Lower leg skin (tissue), 3 donors: ENCODE measurements around the gene ACTA2.

Experiments used
- POLR2A ChIP-seq, 2 donors: fragments of 450-650 bp; IDR thresholded peaks; one replicate each; pipeline ENCODE4 v1.6.1; 2016 to 2017; ENCODE audit warnings: antibody characterized with exemption in 2 of 2, mild to moderate bottlenecking in 1 of 2, moderate library complexity in 1 of 2
- TF ChIP-seq, protein P1 (sequence below), 3 donors: fragments of 450-650 bp; IDR thresholded peaks; one replicate each; pipeline ENCODE4 v1.5.1; 2016; ENCODE audit warnings: antibody characterized with exemption in 3 of 3, mild to moderate bottlenecking in 3 of 3, moderate library complexity in 2 of 3

DNA sequence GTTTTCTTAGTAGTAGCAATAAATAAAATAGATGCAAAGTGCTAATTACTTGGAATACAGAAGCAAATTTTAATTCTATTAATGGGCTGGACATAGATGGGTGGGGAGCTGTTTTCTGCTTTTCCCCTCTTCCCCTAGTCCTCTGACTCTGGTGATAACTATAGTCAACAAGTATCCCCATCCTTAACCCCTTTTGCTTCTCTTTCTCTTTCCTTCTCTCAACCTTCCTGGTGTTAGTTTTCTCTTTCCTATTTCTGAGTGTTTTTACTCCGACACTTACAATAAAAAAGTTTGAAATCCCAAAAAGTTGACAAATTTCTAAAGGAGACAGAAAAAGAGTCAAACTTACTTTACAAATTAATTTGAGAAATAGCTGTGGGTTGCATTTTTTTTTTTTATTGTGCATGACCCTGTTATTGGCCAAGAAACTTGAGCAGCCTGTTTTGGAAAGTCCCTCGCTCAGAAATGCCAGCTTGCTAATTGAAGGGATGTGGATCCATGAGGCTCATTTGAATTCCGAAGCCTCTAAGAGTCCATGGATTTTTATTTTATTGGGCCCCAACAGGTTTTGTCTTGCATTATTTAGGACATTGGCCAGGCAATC lies 40.5 kb upstream of the ACTA2 start:
- TF ChIP-seq, protein P1, sequence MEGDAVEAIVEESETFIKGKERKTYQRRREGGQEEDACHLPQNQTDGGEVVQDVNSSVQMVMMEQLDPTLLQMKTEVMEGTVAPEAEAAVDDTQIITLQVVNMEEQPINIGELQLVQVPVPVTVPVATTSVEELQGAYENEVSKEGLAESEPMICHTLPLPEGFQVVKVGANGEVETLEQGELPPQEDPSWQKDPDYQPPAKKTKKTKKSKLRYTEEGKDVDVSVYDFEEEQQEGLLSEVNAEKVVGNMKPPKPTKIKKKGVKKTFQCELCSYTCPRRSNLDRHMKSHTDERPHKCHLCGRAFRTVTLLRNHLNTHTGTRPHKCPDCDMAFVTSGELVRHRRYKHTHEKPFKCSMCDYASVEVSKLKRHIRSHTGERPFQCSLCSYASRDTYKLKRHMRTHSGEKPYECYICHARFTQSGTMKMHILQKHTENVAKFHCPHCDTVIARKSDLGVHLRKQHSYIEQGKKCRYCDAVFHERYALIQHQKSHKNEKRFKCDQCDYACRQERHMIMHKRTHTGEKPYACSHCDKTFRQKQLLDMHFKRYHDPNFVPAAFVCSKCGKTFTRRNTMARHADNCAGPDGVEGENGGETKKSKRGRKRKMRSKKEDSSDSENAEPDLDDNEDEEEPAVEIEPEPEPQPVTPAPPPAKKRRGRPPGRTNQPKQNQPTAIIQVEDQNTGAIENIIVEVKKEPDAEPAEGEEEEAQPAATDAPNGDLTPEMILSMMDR (IDR thresholded peaks at IDR 0.05) = no peak
- TF ChIP-seq POLR2A (IDR thresholded peaks at IDR 0.05) = no peak
